Uterus (tissue), 2 donors: ENCODE results near the gene RSPH1.

Experiments used
- CTCF ChIP-seq, 4 experiments: fragments of 200-600 bp in 2 of 4; fragments of 450-650 bp in 2 of 4; sonication (generic) in 2 of 4; IDR thresholded peaks; one replicate each; pipeline ENCODE4 v1.5.1; 2016 to 2019; ENCODE audit warnings: antibody characterized with exemption in 4 of 4, mild to moderate bottlenecking in 2 of 4, moderate library complexity in 1 of 4
- POLR2A ChIP-seq, 2 donors: fragments of 450-650 bp; IDR thresholded peaks; one replicate each; pipeline ENCODE4 v1.6.1; 2016; ENCODE audit warnings: antibody characterized with exemption in 2 of 2, mild to moderate bottlenecking in 1 of 2, moderate library complexity in 1 of 2

GRCh38 chr21:42424914-42425541 lies 71.0 kb downstream of the RSPH1 start:
- TF ChIP-seq CTCF (IDR thresholded peaks at IDR 0.05) (no peak), POLR2A (IDR thresholded peaks at IDR 0.05) (no peak)
